GM18498 (cell line): Measurements from ENCODE around the gene HMCES.
A peak's percentile ranks its signal among the peaks of the same experiment; 100 is the strongest.

ENCODE experiments used
- ATAC-seq: cut with Tn5 transposase; IDR thresholded peaks from one replicate; pipeline ENCODE4 v1.9.1; 2021; ENCODE audit warnings: mild to moderate bottlenecking, moderate library complexity; ENCODE audit not compliant: unreplicated experiment

HMCES gene

GRCh38 chr3:129295286-129295685 lies 16.6 kb downstream of the HMCES start:
- no peak for ATAC-seq

- ATAC-seq, result no peak
Measured at GRCh38 chr3:129304146-129304961, 25.7 kb downstream of the HMCES start.

GRCh38 chr3:129304962-129305222 lies 26.2 kb downstream of the HMCES start:
- ATAC-seq, result no peak

DNA sequence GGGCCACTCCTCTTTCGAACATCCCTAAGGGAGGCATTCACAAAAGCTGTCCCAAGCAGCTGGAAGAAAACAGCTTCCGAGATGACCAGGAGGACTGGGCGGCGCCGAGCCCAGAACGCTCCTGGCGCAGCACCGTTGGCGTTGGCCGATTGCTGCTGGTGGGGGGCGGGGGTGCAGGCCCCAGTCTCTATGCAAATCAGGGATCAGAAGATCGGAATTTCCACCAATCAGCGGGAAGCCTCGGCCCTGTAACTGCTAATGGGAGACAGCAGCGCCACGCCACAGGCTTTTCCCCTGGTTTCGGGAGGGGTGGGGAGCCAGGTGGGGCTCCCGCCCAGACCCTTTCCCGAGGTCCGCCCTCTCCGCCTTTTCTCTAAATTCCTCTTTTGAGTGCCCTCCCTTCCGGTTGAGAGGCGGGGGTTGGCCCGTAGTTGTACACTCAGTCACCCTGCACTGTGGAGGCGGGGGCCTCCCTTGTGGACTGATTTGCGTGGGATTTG lies 27.0 kb downstream of the HMCES start:
- ATAC-seq, result no peak

- peak; percentile 31 for ATAC-seq
Measured at GRCh38 chr3:129308636-129309035, 30.0 kb downstream of the HMCES start.

- ATAC-seq, result peak; percentile 46
Measured at GRCh38 chr3:129310111-129311011, 31.7 kb downstream of the HMCES start.

DNA sequence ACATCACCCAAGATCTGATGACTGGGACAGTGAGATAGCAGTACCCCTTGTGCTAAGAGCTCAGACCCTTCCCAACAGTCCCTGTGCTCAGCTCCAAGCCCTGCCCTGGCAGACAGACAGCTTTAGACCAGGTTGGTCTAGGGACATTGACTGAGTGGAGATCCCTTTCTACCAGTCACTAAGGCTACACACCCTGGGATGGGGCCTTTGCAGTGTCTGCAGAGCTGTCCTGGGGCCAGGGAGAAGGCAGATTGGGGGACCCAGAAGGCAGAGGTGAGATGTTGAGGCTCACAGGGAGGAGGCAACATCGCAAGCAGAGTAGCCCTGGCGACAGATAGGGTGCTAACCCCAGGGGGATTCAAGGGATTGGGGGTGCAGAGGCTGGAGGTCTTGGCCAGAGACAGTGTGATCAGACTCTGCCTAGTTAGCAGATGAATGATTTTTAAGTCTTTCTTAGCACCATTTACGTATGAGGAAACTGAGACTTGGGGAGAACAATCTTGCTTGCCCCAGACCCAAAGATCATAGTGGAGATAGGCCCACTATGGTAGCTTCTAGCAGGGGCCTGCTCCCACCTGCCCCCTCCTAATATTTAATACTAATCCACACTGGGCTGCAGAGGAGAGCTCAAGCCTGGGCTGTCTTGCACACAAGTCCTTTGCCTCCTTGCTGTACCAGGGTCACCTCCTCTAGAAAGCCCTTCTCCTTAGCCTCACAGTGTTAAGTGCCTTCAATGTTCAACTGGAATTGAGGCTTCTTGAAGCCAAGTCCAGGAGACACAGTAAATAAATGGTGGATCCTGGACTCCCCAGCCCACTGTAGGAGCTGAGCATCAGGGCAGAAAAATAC lies 32.6 kb downstream of the HMCES start:
- ATAC-seq, result no peak

GRCh38 chr3:129312021-129312639 lies 33.5 kb downstream of the HMCES start:
- ATAC-seq, result no peak

GRCh38 chr3:129312671-129313414 lies 34.2 kb downstream of the HMCES start:
- no peak for ATAC-seq

- no peak for ATAC-seq
Measured at GRCh38 chr3:129313415-129313664, 34.7 kb downstream of the HMCES start.

DNA sequence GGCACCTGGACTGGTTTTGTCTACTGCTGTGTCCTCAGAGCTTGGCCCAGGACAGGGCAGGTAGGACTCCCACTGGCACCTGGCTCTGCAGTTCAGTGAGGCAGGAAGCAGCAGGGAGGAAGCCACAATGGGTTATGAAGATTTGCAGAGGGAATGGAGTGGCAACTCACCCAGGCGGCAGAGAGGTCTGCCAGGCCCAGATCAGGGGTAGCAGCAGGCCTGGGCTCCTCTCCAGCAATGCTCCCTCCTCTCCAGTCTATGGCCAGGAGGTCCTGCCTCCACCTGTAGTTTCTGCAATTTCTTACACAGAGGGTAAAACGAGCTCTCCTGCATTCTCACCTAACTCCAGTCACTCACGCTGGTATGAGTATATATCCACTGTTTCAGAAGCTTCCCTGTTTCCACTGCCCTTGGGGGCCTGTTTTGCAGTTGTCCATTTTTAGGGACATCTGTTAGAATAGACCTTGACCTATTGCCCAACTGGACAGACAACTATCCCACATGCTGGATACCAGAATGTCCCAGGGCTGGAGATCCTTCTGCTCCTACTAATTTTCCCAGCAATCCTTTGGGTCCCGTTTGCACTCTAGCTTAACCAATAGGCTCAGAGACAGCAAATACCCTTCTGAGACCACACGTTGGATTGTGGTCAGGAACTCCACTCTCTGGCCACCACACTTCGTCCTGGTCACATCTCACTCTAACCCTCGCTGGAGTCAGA lies 35.2 kb downstream of the HMCES start:
- ATAC-seq, result no peak

GRCh38 chr3:129314386-129315222 lies 35.9 kb downstream of the HMCES start:
- peak; percentile 21 for ATAC-seq

DNA sequence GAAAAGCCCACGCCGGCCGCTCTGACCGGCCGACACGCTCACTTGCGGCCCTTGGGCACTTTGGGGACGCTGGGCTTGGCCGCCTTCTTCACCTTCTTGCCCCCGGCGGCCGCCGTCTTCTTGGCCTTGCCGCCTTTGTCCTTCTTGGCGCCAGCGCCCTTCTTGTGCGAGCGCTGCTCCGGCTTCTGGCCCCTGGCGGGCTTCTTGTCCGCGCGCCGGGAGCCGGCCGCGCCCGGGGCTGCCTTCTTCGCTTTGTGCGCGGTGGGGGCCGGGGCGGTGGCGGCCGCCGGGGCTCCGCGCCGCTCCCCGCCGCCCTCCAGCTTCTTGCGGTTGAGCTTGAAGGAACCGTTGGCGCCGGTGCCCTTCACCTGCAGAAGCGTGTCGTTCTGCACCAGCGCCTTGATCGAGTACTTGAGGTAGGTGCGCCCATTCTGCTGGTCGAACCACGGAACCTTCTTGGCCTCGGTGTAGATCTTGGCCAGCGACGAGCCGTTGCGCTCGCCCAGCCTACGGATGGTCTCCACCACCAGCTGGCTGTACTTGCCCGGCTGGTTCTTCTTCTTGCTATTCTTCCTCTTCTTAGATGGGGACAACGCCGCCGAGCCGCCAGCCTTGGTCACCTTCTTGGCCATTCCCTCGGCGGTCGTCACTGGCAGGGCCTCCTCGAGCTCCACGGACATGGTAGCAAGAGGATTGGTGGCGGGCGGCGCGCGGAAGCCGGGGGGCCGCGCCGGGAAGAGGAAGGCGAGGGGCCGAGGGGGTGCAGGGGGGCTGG lies 36.7 kb downstream of the HMCES start:
- peak; percentile 11 for ATAC-seq

DNA sequence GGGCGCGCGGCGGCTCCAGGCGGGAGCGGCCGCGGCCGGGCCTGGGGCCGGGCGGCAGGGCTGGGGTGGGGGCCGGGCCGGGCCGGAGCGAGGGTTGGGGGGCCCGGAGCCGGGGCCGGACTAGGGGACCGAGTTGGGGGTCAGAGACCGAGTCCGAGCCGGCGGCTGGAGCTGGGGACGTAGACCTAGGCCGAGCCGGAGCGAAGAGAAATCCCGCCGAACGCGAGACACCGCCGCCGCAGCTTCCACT lies 37.3 kb downstream of the HMCES start:
- no peak for ATAC-seq

DNA sequence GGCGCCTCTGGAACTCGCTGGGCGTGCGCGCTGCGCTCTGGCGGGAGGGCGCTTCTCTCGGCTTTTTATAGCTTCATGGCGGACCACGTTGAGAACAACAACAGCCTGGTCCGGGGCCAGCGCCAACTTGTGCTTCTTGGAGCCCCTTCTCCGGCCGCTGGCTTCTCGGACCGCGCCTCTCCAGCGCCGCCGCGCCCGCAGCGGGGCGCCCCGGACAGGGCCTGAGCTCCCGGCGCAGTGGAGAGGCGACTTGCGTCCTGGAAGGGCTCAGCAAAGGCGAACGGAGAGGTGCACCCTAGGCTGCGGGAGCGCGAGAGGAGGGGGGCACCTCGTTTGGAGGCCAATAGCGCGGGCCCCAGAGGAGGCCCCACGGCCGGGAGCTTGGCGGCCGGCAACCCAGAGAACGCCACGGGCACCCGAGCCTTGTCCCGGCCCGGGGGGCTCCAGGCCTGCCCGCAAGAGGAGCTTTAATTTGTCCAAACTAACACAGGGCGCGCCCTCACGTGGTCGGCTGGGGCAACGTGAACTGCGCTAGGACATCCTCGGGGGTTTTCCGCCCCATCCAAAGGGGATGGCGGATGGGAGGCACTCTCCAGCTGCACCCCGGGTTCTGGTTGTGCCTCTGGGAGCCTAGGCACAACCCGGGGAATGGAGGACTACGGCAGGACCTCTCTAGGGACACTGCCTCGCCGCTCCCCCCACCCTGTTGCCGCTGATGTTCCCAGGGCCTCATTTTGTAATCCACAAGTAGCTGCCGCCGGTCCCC lies 37.8 kb downstream of the HMCES start:
- peak; percentile 34 for ATAC-seq

DNA sequence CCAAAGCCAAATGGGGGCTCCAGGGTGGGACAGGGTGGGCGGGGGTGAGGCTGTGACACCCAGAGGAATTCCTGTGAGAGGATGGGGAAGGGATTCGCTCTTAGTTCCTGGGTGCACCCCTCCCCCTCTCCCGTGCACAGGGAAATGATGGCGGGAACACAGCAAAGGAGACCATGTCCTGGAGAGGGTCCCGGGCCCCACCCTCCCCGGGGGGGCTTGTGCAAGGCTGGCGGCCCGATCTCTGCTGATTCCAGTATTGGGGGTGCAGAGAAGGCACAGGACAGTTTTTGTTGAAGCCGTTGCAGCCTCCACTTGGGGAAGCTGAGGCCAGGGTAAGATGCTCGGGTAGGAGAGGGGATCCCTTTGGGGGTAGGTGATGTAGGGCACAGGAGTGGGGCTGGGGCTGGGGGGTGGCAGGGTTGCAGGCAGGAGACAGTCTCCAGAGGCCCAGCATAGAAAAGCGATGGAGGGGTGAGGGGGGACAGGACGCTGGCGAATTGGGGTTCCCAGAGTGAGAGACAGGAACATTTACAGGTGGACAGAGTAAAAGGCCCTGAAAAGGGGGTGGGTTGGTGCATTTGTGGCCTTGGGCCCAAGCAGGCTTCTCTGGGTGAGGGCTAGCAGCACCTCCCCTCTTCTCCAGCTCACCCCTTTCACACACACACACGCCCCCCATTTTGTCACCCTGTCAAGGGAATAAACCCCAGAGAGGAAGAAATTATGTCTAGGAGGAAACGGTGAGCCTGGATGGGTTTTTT lies 38.5 kb downstream of the HMCES start:
- ATAC-seq, result no peak

DNA sequence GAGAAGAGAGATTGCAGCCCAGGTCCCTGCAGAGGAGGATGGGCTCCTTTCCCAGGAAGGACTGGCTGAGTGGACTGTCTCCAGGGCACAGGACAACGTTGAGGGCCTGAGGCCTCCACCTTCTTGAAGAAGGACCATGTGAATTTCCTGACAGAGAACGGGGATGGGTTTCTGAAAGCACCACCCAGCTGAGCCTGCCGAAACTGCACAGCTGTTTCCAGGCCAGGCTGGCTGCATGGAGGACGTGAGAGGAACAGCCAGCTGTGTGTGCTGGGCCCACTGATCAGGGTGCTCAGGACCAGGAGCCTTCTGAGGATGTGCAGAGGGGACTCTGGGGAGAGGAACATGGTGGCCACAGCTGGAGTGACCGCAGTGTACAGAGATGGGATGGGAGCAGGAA lies 39.2 kb downstream of the HMCES start:
- no peak for ATAC-seq
